Retinal pigment epithelial cell (primary cell): ENCODE measurements around the gene PXK.

Source experiments
- DNase-seq: peaks from one replicate; pipeline ENCODE4 v3.0.0-alpha.2; 2010; ENCODE audit warnings: low read depth
- H3K4me3 ChIP-seq: 2 replicates; pipeline ENCODE4 v1.5.1; 2011; ENCODE audit warnings: mild to moderate bottlenecking, low read length, control low read depth, moderate library complexity
- TF ChIP-seq, protein P1 (sequence below): conservative IDR thresholded peaks from 2 replicates; pipeline ENCODE4 v1.5.1; 2011; ENCODE audit warnings: low read depth, low read length, control low read depth, inconsistent platforms

The PXK gene

DNA sequence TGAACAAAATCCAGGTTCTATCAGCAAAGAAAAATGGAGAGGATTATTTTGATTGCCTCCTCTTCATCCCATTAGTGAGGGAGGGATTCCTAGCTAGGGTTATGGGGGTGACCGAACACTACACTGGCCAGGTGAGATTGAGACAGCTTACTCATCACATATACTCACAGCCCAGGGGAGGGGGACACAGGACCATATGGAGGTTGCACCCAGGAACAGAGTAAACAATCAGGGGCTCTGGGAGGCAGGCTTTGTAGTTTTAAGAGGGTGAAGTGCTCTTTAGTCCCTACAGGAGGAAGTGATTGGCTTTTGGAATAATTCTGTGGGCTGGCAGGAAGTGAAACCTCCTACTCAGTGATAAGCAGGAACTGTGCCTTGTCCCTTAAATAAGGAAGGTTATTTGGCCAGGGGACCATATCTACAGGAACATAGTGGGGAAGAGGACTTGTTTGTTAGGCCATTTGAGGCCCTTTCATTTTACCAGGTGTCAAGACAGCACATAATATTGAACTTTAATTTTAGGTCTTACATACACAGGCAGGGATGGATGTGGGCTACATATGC, 141.7 kb downstream of the PXK start:
- TF ChIP-seq, protein P1, sequence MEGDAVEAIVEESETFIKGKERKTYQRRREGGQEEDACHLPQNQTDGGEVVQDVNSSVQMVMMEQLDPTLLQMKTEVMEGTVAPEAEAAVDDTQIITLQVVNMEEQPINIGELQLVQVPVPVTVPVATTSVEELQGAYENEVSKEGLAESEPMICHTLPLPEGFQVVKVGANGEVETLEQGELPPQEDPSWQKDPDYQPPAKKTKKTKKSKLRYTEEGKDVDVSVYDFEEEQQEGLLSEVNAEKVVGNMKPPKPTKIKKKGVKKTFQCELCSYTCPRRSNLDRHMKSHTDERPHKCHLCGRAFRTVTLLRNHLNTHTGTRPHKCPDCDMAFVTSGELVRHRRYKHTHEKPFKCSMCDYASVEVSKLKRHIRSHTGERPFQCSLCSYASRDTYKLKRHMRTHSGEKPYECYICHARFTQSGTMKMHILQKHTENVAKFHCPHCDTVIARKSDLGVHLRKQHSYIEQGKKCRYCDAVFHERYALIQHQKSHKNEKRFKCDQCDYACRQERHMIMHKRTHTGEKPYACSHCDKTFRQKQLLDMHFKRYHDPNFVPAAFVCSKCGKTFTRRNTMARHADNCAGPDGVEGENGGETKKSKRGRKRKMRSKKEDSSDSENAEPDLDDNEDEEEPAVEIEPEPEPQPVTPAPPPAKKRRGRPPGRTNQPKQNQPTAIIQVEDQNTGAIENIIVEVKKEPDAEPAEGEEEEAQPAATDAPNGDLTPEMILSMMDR = no peak

DNA sequence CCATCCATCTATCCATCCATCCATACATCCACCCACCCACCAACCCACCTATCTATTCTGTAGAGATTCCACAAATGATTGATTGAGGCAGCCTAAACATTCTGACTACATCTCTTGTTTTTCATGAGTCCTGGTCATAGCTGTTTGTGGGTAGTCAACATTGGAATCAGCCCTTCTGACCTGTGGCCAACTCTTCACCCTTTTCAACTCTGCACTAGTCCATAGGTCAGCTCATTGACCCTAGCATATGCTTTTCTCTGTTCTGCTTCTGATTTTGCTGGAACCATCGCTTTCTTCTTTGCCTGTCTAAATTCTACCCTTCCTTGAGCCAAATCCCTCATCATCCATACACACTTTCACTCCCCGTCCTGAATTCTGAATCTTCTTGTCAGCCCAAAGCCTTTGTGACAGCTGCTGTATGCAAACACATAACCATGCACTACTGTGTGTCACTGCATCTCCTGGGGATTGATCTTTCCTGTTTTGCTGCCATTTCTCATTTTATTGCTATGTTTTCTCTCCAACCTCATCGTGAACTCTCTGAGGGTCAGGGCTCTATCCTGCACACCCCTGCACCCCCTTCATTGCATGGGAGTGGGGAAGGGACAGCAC, 142.4 kb downstream of the PXK start:
- DNase-seq = no peak
- TF ChIP-seq, protein P1 = no peak
- H3K4me3 ChIP-seq = no peak overlapping the region

More for the DNA sequence above, 141.7 kb downstream of the PXK start:
- no peak overlapping the region for H3K4me3 ChIP-seq
- DNase-seq = no peak
